Adrenal gland (tissue), 5 donors: ENCODE data around the gene ST7.

Experiments used
- POLR2A ChIP-seq, 2 donors: fragments of 450-650 bp; IDR thresholded peaks; one replicate each; pipeline ENCODE4 v1.6.1; 2017; ENCODE audit warnings: antibody characterized with exemption in 2 of 2, mild to moderate bottlenecking in 2 of 2, moderate library complexity in 1 of 2
- TF ChIP-seq, protein P1 (sequence below), 6 experiments: fragments of 450-650 bp in 4 of 6; fragments of 200-600 bp in 2 of 6; sonication (generic) in 1 of 6; IDR thresholded peaks; 1 replicate in 5 of 6; 2 replicates in 1 of 6; pipeline versions ENCODE4 v1.5.1 to v1.8.0; 2016 to 2021; ENCODE audit warnings: antibody characterized with exemption in 6 of 6, mild to moderate bottlenecking in 2 of 6, moderate library complexity in 1 of 6
- donor health status: DM: no; HTN: no; CAD: no.

- TF ChIP-seq, protein P1, sequence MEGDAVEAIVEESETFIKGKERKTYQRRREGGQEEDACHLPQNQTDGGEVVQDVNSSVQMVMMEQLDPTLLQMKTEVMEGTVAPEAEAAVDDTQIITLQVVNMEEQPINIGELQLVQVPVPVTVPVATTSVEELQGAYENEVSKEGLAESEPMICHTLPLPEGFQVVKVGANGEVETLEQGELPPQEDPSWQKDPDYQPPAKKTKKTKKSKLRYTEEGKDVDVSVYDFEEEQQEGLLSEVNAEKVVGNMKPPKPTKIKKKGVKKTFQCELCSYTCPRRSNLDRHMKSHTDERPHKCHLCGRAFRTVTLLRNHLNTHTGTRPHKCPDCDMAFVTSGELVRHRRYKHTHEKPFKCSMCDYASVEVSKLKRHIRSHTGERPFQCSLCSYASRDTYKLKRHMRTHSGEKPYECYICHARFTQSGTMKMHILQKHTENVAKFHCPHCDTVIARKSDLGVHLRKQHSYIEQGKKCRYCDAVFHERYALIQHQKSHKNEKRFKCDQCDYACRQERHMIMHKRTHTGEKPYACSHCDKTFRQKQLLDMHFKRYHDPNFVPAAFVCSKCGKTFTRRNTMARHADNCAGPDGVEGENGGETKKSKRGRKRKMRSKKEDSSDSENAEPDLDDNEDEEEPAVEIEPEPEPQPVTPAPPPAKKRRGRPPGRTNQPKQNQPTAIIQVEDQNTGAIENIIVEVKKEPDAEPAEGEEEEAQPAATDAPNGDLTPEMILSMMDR (IDR thresholded peaks at IDR 0.05) = no peak
- no peak for TF ChIP-seq POLR2A (IDR thresholded peaks at IDR 0.05)
Measured at GRCh38 chr7:117117172-117117571, 163.9 kb downstream of the ST7 start.
